GM19238 (cell line): ENCODE results near the gene TM7SF2.
"Not testable (repeated sequence)": the region's sequence is repeated elsewhere in the genome, so short reads cannot be mapped to it uniquely, and the experiment has no call there.

ENCODE experiments used
- DNase-seq: peaks from one replicate; pipeline ENCODE4 v3.0.0; 2011; ENCODE audit warnings: low spot score; ENCODE audit not compliant: insufficient read length

Gene TM7SF2

GRCh38 chr11:65114538-65115171 lies 3.0 kb downstream of the TM7SF2 start:
- no peak for DNase-seq

- DNase-seq, result no peak
Measured at GRCh38 chr11:65115361-65116082, 3.9 kb downstream of the TM7SF2 start.

GRCh38 chr11:65116370-65117205 lies 4.9 kb downstream of the TM7SF2 start:
- no peak for DNase-seq

GRCh38 chr11:65117206-65118096 lies 5.8 kb downstream of the TM7SF2 start, which contains the start of gene ZNHIT2:
Gene ZNHIT2, minus strand, starts transcription at chr11:65117701. Its CDS starts 48 bp downstream, at chr11:65117653.
- DNase-seq, result peak; percentile 82

- DNase-seq, result no peak
Measured at GRCh38 chr11:65118097-65118837, 6.6 kb downstream of the TM7SF2 start.

- DNase-seq, result not testable (repeated sequence)
Measured at GRCh38 chr11:65118891-65119669, 7.4 kb downstream of the TM7SF2 start.

- DNase-seq, result no peak
Measured at GRCh38 chr11:65119670-65119995, 8.0 kb downstream of the TM7SF2 start.

GRCh38 chr11:65120831-65121230 lies 9.2 kb downstream of the TM7SF2 start:
- no peak for DNase-seq

GRCh38 chr11:65121447-65121864 lies 9.8 kb downstream of the TM7SF2 start:
- DNase-seq, result no peak

GRCh38 chr11:65121865-65122696 lies 10.4 kb downstream of the TM7SF2 start, which contains the start of the genes FAU and MRPL49:
Gene FAU, minus strand, starts transcription at chr11:65122134. Its CDS starts 321 bp downstream, at chr11:65121813.
Gene MRPL49, plus strand, starts transcription at chr11:65122321. Its CDS starts 26 bp downstream, at chr11:65122347.
- peak; percentile 96 for DNase-seq

- DNase-seq, result no peak
Measured at GRCh38 chr11:65124480-65125196, 13.0 kb downstream of the TM7SF2 start.

- no peak for DNase-seq
Measured at GRCh38 chr11:65125197-65126056, 13.8 kb downstream of the TM7SF2 start.

GRCh38 chr11:65126624-65127274 lies 15.1 kb downstream of the TM7SF2 start:
- DNase-seq, result no peak

GRCh38 chr11:65127473-65128181 lies 16.0 kb downstream of the TM7SF2 start:
- DNase-seq, result no peak
